M059J (cell line): ENCODE data around the gene CCDC87. TPM values are rescaled to one million over a fixed set of nuclear protein-coding genes. Genes with fewer than 3 reads are reported as not detected.
"Not testable (repeated sequence)": the region's sequence is repeated elsewhere in the genome, so short reads cannot be mapped to it uniquely, and the experiment has no call there.

Source experiments
- DNase-seq: peaks from one replicate; pipeline ENCODE4 v3.0.0-alpha.2; 2012; ENCODE audit warnings: low read depth
- total RNA-seq: library from RNA; depleted of rRNA; stranded (reverse); fragments of >200 nt; shearing (Covaris generic); gene quantifications from 2 replicates; pipeline ENCODE4 v1.2.3, GENCODE V29; 2014; rRNA removed

Gene CCDC87
- total RNA-seq, 1 experiment from 2014 or later = 0.17 TPM

DNA sequence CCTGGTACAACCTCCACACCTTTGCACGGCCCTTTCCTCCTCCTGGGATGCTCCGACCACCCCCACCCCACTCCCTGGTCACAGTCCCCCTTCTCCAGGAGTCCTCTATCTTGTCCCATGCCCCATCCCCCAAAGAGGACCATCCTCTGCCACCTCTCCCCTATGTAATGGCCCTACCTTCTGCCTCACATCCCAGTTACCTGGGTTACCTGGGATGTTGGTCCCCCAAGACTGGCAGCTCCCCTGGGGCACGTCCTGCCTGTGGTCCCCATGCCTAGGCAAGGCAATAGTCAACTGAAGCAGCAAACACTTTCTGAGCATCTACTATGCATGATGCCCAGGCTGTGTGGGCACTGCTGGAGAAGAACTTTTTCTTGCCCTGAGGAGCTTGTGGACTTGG is 37.4 kb downstream of the CCDC87 start:
- DNase-seq = no peak

DNA sequence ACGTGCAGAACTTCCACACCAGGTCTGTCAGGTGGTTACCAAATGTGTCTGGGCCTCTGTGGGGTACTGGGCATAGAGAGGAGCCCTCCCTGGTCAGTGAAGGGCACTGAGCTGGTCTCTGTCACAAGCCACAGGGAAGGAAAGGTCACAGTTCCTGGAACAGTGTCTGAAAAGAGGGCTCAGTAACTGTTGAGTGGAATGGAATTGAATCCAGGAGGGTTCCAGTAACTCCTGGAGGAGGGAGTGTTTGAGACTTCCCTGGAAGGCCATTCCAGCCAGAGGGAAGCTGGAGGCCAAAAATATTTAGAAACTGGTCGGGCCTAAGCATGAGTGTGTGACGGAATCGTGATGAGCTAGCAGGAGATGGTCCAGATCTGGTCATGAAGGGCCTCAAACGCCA is 38.3 kb downstream of the CCDC87 start:
- DNase-seq = no peak

DNA sequence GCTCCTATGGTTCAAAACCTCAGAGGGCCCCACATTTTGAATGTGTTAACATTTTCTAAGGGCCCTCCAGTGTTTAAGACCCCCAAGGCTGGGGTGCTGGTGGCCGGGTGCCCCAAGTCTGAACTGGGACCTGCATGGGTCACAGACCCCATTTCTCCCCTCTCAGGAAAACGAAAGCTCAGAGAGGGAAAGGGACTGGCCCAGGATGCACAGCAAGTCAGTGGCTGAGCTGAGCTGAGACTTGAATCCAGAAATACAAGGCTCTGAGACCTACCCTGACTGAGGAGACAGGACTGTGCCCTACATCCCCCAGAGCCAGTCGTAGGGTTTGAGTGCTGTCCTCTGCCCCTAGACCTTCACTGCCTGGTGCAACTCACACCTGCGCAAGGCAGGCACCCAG is 42.0 kb downstream of the CCDC87 start:
- no peak for DNase-seq

DNA sequence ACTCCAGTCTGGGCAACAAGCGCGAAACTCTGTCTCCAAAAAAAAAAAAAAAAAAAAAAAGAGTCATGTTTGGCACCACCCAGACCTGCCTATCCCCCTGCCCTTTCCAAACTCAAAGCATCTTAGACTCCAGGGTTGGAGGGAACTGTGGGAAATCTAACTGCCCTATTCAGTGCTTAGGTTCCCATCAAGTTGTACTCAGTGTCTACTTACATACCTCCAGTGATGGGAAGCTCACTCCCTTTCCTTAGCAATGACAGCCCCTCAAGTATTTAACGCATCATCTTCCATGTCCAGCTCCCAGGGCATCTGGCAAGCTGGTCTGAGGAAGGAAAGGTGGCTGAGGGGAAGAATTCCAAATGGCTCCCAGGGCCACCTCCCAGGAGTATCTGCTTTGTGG is 43.2 kb downstream of the CCDC87 start:
- no peak for DNase-seq

DNA sequence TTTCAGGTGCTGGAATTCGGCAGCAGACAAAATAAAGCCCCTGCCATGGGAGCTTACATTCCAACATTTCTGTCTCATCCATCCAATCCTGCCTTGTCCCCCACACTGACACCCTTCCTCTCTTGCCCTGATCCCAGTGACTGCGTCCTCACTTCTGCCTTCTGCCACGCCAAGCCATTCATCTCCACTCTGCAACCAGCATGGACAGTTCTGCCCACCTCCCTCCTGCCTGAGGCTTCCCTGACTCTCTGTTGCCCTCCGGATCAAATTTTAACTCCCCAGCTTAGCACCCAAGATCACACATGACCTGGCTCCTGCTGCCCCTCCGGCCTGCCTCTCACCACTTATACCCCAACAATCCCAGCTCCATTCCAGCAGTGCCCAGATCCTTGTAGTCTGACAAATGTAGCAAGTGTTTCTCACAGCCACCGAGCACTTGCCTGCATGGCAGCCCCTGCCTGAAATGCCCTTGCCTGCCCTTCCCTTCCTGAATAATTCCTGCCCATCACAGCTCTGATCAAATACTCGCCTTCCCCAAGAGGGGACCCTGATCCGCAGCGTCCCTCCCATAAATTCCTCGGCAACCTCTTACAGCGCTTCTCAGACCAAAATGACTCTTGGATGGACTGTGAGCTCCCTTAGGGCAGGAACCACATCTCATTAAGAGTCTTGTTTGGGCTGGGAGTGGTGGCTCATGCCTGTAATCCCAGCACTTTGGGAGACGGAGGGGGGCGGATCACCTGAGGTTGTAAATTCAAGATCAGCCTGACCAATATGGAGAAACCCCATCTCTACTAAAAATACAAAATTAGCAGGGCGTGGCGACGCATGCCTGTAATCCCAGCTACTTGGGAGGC is 43.9 kb downstream of the CCDC87 start:
- DNase-seq = no peak

DNA sequence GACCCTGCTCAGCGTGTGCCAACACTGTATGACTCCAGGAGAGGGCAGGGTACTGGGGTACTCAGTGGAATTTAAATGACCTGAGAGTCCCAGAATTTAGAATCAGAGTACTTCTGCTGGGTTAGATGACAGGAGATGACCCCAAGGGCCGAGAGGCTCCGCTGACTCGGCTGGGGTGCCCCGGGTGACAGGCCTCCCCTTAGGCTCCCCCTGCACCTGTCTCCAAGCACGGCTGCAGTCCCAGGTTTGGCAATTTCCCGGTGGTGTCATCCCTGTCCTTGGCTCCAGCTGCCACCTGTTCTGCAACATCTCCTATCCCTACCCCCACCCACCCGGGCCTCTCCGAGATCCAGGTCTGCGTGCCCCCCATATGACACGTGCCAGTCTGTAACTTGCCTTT is 44.8 kb downstream of the CCDC87 start:
- no peak for DNase-seq

DNA sequence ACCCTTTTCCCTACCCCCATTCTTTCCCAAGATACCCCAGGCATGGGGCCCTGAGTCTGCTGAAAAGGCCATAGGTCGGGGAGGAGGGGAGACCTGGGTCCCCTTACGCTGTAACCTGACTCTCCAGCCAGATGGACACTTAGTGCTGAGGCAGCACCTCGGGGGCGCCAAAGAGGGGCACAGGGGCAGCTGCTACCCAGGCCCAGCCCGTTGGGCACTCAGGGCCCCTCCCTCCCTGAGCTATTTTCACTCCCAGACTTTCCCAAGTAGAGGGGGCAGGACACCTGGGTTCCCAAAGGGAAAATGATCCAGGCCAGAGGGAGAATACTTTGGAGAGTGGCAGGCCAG is 45.2 kb downstream of the CCDC87 start:
- no peak for DNase-seq

DNA sequence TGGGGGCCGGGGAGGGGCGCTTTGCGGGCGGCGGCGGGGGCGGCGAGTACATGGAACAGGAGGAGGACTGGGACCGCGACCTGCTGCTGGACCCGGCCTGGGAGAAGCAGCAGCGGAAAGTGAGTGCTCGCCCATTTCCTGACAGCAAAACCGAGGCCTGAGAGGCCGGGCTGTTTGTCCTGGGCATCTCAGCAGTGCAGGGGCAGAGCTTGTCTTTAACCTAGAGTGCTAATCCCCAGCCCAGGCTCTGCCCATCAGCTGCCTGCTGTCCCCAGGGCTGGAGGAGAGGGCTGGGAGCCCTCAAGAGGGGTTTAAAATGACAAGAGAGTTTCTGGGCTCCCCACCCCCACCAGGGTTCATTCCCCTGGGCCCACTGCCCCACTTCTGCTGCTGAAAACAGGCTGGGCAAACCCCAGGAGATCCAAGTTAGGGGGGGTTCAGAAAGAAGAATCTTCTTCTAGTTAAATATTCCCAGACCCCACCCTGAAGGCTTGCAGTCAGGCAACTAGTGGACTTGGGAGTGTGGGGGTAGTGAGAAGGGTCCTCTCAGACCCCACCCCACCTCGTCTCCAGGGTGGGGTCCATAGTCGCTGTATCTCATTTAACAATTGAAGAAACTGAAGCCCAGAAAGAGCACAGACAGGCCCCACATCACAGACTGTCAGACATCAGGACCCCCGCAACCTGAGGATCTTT is 45.7 kb downstream of the CCDC87 start:
- DNase-seq = no peak

DNA sequence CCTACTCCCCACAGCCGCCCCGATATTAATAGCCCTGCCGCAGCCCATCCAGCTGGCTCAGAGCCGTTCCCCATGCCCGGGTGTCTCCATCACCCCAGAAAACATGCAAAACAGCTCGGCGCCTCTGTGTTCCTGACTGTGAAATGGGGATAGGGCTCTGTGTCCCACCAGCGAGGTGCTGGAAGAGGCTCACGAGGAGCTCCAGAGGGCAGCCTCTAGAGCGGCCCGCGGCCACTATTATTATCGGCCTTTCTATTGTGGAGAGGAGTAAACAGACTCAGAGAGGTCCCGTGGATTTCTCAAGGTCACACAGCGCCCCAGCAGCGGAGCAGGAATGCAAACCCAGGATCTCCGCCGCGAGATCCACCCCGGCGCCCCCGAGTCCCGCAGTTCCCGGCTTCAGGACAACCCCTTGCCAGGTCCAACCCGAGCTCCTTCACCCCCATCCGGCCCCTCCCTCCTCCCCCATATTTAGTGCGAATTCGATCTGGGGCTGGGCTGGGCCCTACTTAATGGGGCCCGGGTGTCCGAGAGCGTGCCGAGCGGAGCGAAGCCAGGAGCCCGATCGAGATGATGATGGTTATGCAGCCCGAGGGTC is 46.4 kb downstream of the CCDC87 start, which contains the start of gene ACTN3:
TSS of gene ACTN3 (plus strand) at position 536 of the 598 bp plus-strand sequence. CDS start at position 571, 35 bp downstream.
- no peak for DNase-seq

DNA sequence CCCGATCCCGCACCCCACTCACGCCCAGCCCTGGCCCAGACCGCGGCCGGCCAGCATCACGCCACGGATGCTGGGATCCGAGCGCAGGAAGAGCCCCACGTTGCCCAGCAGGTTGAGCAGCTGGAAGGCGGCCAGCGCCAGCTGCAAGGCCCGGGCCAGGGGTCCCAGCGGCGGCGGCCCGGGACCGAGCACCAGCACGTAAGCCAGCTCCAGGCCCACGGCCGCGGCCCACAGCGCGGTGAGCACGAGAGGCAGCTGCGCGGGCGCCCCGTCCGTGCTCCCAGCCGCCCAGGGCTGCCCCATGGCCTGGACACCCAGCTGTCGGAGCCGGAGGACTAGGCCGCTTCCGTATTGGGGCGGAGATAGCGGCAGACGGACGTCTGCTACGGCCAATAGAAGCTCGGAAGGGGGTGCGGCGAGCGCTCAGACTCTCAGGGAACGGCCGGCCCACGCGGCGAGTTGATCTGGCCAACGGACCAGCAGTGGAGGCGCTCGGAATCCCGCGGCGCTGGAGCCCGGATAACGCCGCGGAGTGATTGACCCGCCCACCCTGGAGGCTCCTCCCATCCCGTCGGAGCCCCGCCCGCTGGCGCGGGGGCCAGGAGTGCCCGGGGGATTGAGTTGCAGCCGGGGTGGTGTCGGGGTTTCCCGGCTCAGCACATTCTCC is 47.0 kb downstream of the CCDC87 start, which contains the start of gene ZDHHC24:
TSS of gene ZDHHC24 (minus strand) at position 348 of the 667 bp plus-strand sequence. CDS start at position 303, 45 bp downstream.
- DNase-seq = peak; percentile 97

DNA sequence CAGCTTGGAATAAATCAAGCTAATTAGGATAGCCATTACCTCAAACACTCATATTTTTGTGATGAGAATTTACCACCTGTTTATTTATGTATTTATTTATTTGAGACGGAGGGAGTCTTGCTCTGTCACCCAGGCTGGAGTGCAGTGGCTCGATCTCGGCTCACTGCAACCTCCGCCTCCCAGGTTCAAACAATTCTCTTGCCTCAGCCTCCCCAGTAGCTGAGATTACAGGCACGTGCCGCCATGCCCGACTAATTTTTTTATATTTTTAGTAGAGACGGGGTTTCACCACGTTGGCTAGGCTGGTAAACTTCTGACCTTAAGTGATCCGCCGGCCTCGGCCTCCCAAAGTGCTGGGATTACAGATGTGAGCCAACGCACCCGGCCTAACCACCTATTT is 47.9 kb downstream of the CCDC87 start:
- not testable (repeated sequence) for DNase-seq

DNA sequence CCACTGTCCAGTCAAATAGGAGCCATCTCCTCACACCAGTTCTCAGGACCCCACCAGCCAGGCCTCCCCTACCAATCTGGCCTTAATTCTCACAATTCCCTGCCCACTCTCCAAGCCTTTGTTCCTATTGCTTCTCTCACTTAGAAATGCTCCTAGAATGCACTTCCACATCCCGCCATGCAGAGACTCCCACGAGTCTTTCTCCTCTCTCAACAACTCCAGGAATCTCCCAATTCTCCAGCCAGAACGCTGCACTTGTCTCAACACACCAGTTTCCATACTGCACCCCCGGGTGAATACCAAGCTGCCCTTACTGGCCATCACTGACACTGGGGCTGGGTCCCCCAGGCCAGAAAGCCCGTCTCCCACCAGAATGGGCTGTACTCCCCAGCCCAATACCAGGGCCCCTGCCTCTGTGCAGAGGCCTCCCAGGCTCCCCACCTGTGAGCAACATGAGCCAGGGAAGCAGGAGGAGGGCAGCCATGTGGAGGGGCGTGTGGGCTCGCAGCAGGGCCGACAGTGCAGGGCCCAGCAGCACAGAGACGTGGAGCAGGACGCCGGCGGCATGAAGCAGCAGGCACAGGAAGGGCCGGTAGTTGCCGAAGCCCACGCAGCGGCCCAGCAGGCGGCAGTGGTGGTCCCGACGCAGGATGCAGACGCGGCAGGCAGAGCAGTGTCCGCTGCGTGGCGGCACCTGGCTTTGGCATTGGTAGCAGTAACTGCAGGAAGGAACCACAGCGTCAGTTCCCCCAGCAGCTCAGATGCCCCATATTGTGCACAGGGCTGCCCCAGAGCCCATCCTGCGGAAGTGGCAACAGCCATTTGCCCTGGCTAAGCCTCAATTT is 49.4 kb downstream of the CCDC87 start:
- DNase-seq = no peak

DNA sequence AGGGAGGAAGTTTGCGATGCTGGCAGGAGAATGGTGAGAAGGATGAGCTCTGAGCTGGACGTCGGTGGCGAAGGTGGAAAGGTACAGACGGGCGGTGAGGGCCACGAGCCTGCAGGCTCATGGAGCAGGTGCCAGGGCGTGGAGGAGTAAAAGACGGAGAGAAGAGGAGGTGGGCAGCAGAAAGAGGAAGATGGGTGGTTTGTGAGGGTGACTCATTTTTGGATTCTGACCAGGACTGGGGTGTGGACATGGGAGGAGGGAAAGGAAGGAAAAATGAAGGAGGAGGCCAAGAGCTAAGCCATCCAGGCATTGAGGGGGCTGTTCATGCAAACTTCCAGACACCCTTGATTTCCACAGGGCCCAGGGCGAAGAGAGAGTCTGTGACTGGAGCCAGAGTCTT is 50.5 kb downstream of the CCDC87 start:
- no peak for DNase-seq

DNA sequence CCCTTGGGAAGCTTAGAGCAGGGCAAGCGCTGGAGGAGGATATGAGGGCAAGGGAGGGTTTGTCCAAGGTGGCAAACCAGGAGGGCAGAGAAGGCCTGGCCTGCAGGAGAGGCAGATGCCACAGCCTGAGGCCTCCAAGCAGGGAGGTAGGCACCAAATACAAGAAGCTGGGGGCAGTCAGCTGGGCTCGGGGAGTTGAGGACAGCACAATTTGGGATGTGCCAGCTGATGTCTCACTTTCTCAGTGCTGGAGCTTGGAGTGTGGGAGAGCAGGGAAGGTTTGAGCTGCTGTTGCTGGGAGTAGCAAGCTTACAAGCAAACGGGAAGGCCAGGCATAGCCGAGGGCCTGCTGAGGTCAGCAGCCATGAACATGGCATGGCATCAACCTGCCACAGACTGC is 51.0 kb downstream of the CCDC87 start:
- no peak for DNase-seq

DNA sequence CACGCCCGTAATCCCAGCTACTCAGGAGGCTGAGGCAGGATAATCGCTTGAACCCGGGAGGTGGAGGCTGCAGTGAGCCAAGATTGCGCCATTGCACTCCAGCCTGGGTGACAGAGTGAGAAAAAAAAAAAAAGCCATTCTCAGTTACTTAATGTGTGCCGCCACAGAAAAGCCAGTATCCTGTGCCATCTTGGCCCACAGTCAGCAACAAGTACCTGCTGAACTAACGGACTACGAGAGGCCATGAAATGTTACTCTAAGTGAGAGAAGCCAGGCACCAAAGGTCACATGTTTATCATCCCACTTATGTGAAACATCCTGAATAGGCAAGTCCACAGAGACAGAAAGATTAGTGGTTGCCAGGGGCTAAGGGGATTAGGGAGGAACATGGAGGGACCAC is 52.3 kb downstream of the CCDC87 start:
- not testable (repeated sequence) for DNase-seq

Other genes starting within 250 kb of the CCDC87 start
- 80.9 and 93.6 TPM in 2 replicates for gene BRMS1, start 248.0 kb downstream of the CCDC87 start, total RNA-seq
- gene B4GAT1, start 245.4 kb downstream of the CCDC87 start, total RNA-seq = 33.0 and 40.3 TPM in 2 replicates
- gene SLC29A2, start 221.3 kb downstream of the CCDC87 start, total RNA-seq = 1.6 and 6.1 TPM in 2 replicates
- not detected in 2 replicates for gene NPAS4, start 172.0 kb downstream of the CCDC87 start, total RNA-seq
- 57.9 and 80.2 TPM in 2 replicates for gene MRPL11, start 154.2 kb downstream of the CCDC87 start, total RNA-seq
- gene PELI3, start 126.2 kb downstream of the CCDC87 start, total RNA-seq = 8.7 and 11.9 TPM in 2 replicates
- gene DPP3, start 112.6 kb downstream of the CCDC87 start, total RNA-seq = 60.3 and 106 TPM in 2 replicates
- gene BBS1, start 82.4 kb downstream of the CCDC87 start, total RNA-seq = 24.6 and 34.3 TPM in 2 replicates
- gene ZDHHC24, start 47.0 kb downstream of the CCDC87 start, total RNA-seq = 28.2 and 36.2 TPM in 2 replicates
- gene ACTN3, start 46.2 kb downstream of the CCDC87 start, total RNA-seq = not detected in 2 replicates
- 22.9 and 28.4 TPM in 2 replicates for gene CTSF, start 24.5 kb downstream of the CCDC87 start, total RNA-seq
- 19.4 and 20.0 TPM in 2 replicates for gene CCS, start 122 bp upstream of the CCDC87 start, total RNA-seq
- gene RBM14, start 23.6 kb upstream of the CCDC87 start, total RNA-seq = 29.6 and 53.4 TPM in 2 replicates
- gene RBM4, start 45.6 kb upstream of the CCDC87 start, total RNA-seq = 93.6 and 126 TPM in 2 replicates
- 25.7 and 27.3 TPM in 2 replicates for gene RBM4B, start 84.8 kb upstream of the CCDC87 start, total RNA-seq
- 2.1 and 11.4 TPM in 2 replicates for gene SPTBN2, start 136.2 kb upstream of the CCDC87 start, total RNA-seq